Neural cell (in vitro differentiated cells): Measurements from ENCODE around the gene MARCHF9. TPM values are rescaled to one million over a fixed set of nuclear protein-coding genes. Genes with fewer than 3 reads are reported as not detected.

Experiments used
- H2AFZ ChIP-seq: fragments of 200-600, 300-800 bp; sonication (generic), shearing (Covaris generic); 2 replicates; pipeline ENCODE4 v1.6.0; 2014; ENCODE audit warnings: low read depth, mild to moderate bottlenecking, antibody characterized with exemption, low read length, moderate library complexity
- H3F3A ChIP-seq: fragments of 200-600 bp; shearing (Covaris generic); 2 replicates; pipeline ENCODE4 v1.6.1; 2016; ENCODE audit warnings: mild to moderate bottlenecking, moderate library complexity, mixed read lengths, antibody characterized with exemption, low read length; ENCODE audit not compliant: insufficient read depth, poor library complexity, severe bottlenecking
- H3K27ac ChIP-seq: fragments of 200-600, 300-800 bp; sonication (generic), shearing (Covaris generic); 2 replicates; pipeline ENCODE4 v1.5.1; 2014; ENCODE audit warnings: mild to moderate bottlenecking, low read length, moderate library complexity
- H3K27me3 ChIP-seq: fragments of 300-800, 200-600 bp; sonication (generic), shearing (Covaris generic); 2 replicates; pipeline ENCODE4 v1.6.0; 2014; ENCODE audit warnings: mild to moderate bottlenecking, low read depth, low read length, moderate library complexity; ENCODE audit not compliant: insufficient read depth
- H3K36me3 ChIP-seq: fragments of 300-800, 200-600 bp; sonication (generic), shearing (Covaris generic); 2 replicates; pipeline ENCODE4 v1.5.1; 2014; ENCODE audit warnings: mild to moderate bottlenecking, antibody characterized with exemption, low read length, moderate library complexity; ENCODE audit not compliant: insufficient read depth
- H3K4me2 ChIP-seq: fragments of 300-800, 200-600 bp; sonication (generic), shearing (Covaris generic); 2 replicates; pipeline ENCODE4 v1.6.0; 2014; ENCODE audit warnings: mild to moderate bottlenecking, low read length
- H3K4me3 ChIP-seq: fragments of 300-800, 200-600 bp; sonication (generic), shearing (Covaris generic); 2 replicates; pipeline ENCODE4 v1.5.1; 2014; ENCODE audit warnings: mild to moderate bottlenecking, low read length, moderate library complexity
- H3K79me2 ChIP-seq: fragments of 200-600 bp; shearing (Covaris generic); replicated peaks from 2 replicates; pipeline ENCODE4 v1.6.0; 2014; ENCODE audit warnings: mild to moderate bottlenecking, low read length, moderate library complexity; ENCODE audit not compliant: insufficient read depth
- H3K9ac ChIP-seq: fragments of 300-800, 200-600 bp; sonication (generic), shearing (Covaris generic); 2 replicates; pipeline ENCODE4 v1.6.1; 2016; ENCODE audit warnings: mild to moderate bottlenecking, low read length, mixed read lengths
- H3K9me2 ChIP-seq: fragments of 200-600 bp; shearing (Covaris generic); 2 replicates; pipeline ENCODE4 v1.6.1; 2016; ENCODE audit warnings: mild to moderate bottlenecking, low read length, mixed read lengths; ENCODE audit not compliant: insufficient read depth
- H3K9me3 ChIP-seq: fragments of 200-600, 300-800 bp; sonication (generic), shearing (Covaris generic); 2 replicates; pipeline ENCODE4 v1.6.1; 2016; ENCODE audit warnings: mild to moderate bottlenecking, mixed run types, low read length, moderate library complexity, mixed read lengths
- H4K20me1 ChIP-seq: fragments of 200-600 bp; shearing (Covaris generic); 2 replicates; pipeline ENCODE4 v1.6.1; 2016; ENCODE audit warnings: mild to moderate bottlenecking, mixed run types; ENCODE audit not compliant: insufficient read depth
- EP300 ChIP-seq: fragments of 450-650 bp; conservative IDR thresholded peaks from 2 replicates; pipeline ENCODE4 v1.6.1; 2014; ENCODE audit warnings: antibody characterized with exemption, mild to moderate bottlenecking, moderate library complexity; ENCODE audit not compliant: poor library complexity, severe bottlenecking
- EZH2 ChIP-seq: fragments of 200-600, 300-800 bp; shearing (Covaris generic), sonication (generic); IDR thresholded peaks from 2 replicates; pipeline ENCODE4 v1.6.1; 2014; ENCODE audit warnings: antibody characterized with exemption, low read length, borderline replicate concordance, mild to moderate bottlenecking; ENCODE audit not compliant: insufficient read depth, poor library complexity, severe bottlenecking
- MXI1 ChIP-seq: fragments of 450-650 bp; conservative IDR thresholded peaks from 2 replicates; pipeline ENCODE4 v1.6.1; 2014; ENCODE audit warnings: antibody characterized with exemption, mild to moderate bottlenecking; ENCODE audit not compliant: poor library complexity, severe bottlenecking
- POLR2AphosphoS5 ChIP-seq: IDR thresholded peaks from 2 replicates; pipeline ENCODE4 v1.6.1; 2012
- RAD21 ChIP-seq: fragments of 450-650 bp; conservative IDR thresholded peaks from 2 replicates; pipeline ENCODE4 v1.6.1; 2014; ENCODE audit warnings: antibody characterized with exemption, mild to moderate bottlenecking, moderate library complexity
- SMC3 ChIP-seq: fragments of 450-650 bp; conservative IDR thresholded peaks from 2 replicates; pipeline ENCODE4 v1.6.1; 2014; ENCODE audit warnings: antibody characterized with exemption, mild to moderate bottlenecking, moderate library complexity; ENCODE audit not compliant: poor library complexity
- TAF1 ChIP-seq: IDR thresholded peaks from 2 replicates; pipeline ENCODE4 v1.6.1; 2012; ENCODE audit warnings: low read depth
- polyA plus RNA-seq: library from polyadenylated mRNA; depleted of rRNA; stranded (reverse); fragments of >200 nt; gene quantifications from 2 replicates; pipeline ENCODE4 v1.2.3, GENCODE V29; 2014
- TF ChIP-seq, protein P1 (sequence below): fragments of 450-650 bp; IDR thresholded peaks from 2 replicates; pipeline ENCODE4 v1.5.1; 2014; ENCODE audit warnings: antibody characterized with exemption, mild to moderate bottlenecking, moderate library complexity; ENCODE audit not compliant: poor library complexity, severe bottlenecking
- TF ChIP-seq, protein P2 (sequence below): IDR thresholded peaks from 2 replicates; pipeline ENCODE4 v1.6.1; 2012; ENCODE audit warnings: borderline replicate concordance

The MARCHF9 gene
- polyA plus RNA-seq, 1 donor from 2014 or later, result 34.5 TPM

DNA sequence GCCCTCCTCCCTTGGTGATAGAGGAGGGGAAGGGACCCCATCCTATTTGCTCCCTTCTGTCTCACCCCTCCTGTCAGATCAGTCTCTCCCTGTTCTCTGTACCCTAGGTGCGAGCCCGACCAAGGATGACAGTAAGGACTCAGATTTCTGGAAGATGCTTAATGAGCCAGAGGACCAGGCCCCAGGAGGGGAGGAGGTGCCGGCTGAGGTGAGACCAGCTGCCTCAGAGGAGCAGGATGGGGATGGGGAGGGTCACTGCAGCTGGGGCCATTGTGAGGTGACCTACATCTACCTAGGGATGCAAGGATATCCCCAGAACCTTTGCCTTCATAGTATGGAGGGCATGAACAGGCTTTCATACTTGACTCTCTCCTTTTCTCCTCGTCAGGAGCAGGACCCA lies 38.6 kb upstream of the MARCHF9 start:
- Histone ChIP-seq H3F3A (no peaks in the 10 kb centered on the region), H2AFZ (no peak overlapping the region), H3K9me2 (no peaks in the 10 kb centered on the region), H3K4me3 (no peak overlapping the region), H3K4me2 (no peak overlapping the region), H3K9me3 (no peaks in the 10 kb centered on the region), H3K9ac (no peak overlapping the region), H3K27ac (no peak overlapping the region), H4K20me1 (no peaks in the 10 kb centered on the region), H3K79me2 (no peaks in the 10 kb centered on the region), H3K36me3 (peaks cover 3% of the 10 kb centered on the region), H3K27me3 (no peaks in the 10 kb centered on the region)
- TF ChIP-seq SMC3, result no peak
- TF ChIP-seq EP300, result no peak
- no peak for TF ChIP-seq EZH2
- TF ChIP-seq, protein P1, sequence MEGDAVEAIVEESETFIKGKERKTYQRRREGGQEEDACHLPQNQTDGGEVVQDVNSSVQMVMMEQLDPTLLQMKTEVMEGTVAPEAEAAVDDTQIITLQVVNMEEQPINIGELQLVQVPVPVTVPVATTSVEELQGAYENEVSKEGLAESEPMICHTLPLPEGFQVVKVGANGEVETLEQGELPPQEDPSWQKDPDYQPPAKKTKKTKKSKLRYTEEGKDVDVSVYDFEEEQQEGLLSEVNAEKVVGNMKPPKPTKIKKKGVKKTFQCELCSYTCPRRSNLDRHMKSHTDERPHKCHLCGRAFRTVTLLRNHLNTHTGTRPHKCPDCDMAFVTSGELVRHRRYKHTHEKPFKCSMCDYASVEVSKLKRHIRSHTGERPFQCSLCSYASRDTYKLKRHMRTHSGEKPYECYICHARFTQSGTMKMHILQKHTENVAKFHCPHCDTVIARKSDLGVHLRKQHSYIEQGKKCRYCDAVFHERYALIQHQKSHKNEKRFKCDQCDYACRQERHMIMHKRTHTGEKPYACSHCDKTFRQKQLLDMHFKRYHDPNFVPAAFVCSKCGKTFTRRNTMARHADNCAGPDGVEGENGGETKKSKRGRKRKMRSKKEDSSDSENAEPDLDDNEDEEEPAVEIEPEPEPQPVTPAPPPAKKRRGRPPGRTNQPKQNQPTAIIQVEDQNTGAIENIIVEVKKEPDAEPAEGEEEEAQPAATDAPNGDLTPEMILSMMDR, result no peak
- TF ChIP-seq, protein P2, sequence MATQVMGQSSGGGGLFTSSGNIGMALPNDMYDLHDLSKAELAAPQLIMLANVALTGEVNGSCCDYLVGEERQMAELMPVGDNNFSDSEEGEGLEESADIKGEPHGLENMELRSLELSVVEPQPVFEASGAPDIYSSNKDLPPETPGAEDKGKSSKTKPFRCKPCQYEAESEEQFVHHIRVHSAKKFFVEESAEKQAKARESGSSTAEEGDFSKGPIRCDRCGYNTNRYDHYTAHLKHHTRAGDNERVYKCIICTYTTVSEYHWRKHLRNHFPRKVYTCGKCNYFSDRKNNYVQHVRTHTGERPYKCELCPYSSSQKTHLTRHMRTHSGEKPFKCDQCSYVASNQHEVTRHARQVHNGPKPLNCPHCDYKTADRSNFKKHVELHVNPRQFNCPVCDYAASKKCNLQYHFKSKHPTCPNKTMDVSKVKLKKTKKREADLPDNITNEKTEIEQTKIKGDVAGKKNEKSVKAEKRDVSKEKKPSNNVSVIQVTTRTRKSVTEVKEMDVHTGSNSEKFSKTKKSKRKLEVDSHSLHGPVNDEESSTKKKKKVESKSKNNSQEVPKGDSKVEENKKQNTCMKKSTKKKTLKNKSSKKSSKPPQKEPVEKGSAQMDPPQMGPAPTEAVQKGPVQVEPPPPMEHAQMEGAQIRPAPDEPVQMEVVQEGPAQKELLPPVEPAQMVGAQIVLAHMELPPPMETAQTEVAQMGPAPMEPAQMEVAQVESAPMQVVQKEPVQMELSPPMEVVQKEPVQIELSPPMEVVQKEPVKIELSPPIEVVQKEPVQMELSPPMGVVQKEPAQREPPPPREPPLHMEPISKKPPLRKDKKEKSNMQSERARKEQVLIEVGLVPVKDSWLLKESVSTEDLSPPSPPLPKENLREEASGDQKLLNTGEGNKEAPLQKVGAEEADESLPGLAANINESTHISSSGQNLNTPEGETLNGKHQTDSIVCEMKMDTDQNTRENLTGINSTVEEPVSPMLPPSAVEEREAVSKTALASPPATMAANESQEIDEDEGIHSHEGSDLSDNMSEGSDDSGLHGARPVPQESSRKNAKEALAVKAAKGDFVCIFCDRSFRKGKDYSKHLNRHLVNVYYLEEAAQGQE, result no peak
- no peak for TF ChIP-seq TAF1
- TF ChIP-seq POLR2AphosphoS5, result no peak
- TF ChIP-seq MXI1, result no peak
- no peak for TF ChIP-seq RAD21

DNA sequence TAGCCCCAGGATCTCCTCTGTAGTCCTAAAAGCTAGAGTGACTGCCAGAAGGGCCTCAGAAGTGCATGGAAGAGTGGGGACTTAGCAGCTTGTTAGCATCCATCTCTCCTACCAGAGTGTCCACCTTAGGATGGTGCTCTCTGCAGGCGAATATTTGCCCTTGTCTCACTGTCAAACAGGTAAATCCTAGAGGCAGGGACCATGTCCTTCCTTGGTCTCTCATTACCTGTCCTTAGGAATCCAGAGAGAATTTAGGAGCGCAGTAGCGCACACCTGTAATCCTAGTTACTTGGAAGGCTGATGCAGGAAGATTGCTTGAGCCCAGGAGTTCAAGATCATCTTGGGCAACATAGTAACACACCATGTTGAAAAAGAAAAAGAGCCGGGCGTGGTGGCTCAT lies 37.8 kb upstream of the MARCHF9 start:
- Histone ChIP-seq H3K27ac (no peak overlapping the region), H3K4me2 (no peak overlapping the region), H3K4me3 (no peak overlapping the region), H3K79me2 (no peaks in the 10 kb centered on the region), H3K9me2 (no peaks in the 10 kb centered on the region), H2AFZ (no peak overlapping the region), H3K9me3 (no peaks in the 10 kb centered on the region), H3F3A (no peaks in the 10 kb centered on the region), H3K9ac (no peak overlapping the region), H3K36me3 (no peaks in the 10 kb centered on the region), H4K20me1 (no peaks in the 10 kb centered on the region), H3K27me3 (no peaks in the 10 kb centered on the region)
- no peak for TF ChIP-seq RAD21
- TF ChIP-seq SMC3, result no peak
- TF ChIP-seq EZH2, result no peak
- TF ChIP-seq, protein P1, result no peak
- TF ChIP-seq EP300, result no peak
- TF ChIP-seq, protein P2, result no peak
- TF ChIP-seq TAF1, result no peak
- no peak for TF ChIP-seq POLR2AphosphoS5
- TF ChIP-seq MXI1, result no peak
